Suprapubic skin (tissue), 3 donors: ENCODE results near the gene TEX22.

ENCODE experiments used
- CTCF ChIP-seq, 2 donors: fragments of 200-600 bp in 1 of 2; fragments of 450-650 bp in 1 of 2; sonication (generic) in 1 of 2; IDR thresholded peaks; one replicate each; pipeline ENCODE4 v1.5.1; 2016 to 2019; ENCODE audit warnings: antibody characterized with exemption in 2 of 2, mild to moderate bottlenecking in 1 of 2, moderate library complexity in 1 of 2
- POLR2A ChIP-seq, 2 donors: fragments of 450-650 bp; IDR thresholded peaks; one replicate each; pipeline ENCODE4 v1.6.1; 2017; ENCODE audit warnings: antibody characterized with exemption in 2 of 2, mild to moderate bottlenecking in 2 of 2, moderate library complexity in 2 of 2

DNA sequence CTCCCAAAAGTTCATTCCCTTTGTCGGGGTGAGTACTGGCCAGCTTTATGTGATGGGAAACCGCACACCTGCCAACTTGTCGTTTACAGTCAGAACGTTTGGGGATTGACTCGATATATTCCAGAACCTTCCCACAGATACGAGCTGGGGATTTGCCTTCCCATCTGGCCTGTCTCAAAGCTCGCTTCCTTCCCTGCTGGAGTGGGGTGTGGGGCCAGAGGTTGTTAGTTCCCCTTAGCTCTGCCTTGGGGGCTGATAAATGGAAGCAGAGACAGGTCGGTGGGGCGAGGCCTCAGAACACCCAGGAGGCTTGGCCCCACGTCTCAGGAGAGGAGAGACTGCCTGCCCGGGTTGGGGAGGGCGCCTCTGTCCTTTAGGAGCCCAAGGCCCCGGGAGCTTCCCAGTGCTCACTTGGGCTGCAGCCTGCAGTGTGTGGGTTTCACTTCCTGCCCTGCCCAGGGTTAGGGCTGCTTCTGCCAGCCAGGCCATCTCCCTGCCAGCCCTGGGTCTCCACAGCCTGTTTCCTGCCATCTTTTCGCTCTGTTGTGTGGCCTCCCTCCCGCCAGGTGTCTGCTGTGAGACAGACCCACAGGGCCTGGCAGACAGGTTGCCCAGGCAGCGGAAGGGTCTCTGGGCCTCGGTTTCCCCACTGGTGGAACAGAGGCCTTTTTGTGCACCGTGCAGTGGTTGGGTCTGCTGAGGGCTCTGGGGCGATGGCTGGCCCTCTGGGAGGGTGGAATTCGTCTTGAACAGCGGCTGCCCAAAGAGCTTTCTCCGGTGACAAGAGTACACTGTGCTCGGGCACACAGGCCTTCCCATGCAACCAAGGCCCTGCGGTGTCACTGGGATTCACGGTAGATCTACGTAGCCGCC, 8.1 kb upstream of the TEX22 start:
- TF ChIP-seq POLR2A (IDR thresholded peaks at IDR 0.05) (no peak), CTCF (IDR thresholded peaks at IDR 0.05) (no peak)
